ENCODE results near the gene SMYD4.

DNA sequence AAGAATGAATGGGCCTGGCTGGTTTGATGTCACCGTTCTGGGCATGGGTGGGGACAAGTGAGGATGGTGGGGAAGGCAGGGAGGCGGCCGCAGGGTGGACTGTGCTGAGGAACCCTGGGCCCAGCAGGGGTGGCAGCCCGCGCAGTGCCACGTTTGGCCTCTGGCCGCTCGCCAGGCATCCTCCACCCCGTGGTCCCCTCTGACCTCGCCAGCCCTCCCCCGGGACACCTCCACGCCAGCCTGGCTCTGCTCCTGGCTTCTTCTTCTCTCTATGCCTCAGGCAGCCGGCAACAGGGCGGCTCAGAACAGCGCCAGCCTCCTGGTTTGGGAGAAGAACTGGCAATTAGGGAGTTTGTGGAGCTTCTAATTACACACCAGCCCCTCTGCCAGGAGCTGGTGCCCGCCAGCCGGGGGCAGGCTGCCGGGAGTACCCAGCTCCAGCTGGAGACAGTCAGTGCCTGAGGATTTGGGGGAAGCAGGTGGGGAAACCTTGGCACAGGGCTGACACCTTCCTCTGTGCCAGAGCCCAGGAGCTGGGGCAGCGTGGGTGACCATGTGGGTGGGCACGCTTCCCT, 74.4 kb downstream of the SMYD4 start:
- TF ChIP-seq, protein P1, sequence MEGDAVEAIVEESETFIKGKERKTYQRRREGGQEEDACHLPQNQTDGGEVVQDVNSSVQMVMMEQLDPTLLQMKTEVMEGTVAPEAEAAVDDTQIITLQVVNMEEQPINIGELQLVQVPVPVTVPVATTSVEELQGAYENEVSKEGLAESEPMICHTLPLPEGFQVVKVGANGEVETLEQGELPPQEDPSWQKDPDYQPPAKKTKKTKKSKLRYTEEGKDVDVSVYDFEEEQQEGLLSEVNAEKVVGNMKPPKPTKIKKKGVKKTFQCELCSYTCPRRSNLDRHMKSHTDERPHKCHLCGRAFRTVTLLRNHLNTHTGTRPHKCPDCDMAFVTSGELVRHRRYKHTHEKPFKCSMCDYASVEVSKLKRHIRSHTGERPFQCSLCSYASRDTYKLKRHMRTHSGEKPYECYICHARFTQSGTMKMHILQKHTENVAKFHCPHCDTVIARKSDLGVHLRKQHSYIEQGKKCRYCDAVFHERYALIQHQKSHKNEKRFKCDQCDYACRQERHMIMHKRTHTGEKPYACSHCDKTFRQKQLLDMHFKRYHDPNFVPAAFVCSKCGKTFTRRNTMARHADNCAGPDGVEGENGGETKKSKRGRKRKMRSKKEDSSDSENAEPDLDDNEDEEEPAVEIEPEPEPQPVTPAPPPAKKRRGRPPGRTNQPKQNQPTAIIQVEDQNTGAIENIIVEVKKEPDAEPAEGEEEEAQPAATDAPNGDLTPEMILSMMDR (IDR thresholded peaks at IDR 0.05; ENCODE audit: insufficient read depth, low read length), result no peak
- TF ChIP-seq POLR2AphosphoS5 (IDR thresholded peaks at IDR 0.05; ENCODE audit: low read depth), result no peak
